Measurements from ENCODE around the gene CCDC40.

GRCh38 chr17:79987935-79988184, 48.6 kb upstream of the CCDC40 start:
- TF ChIP-seq CTCF (IDR thresholded peaks at IDR 0.05): no peak
- TF ChIP-seq POLR2A (IDR thresholded peaks at IDR 0.05): no peak

Measured in heart left ventricle (tissue), 13 donors.